H9 (cell line): Measurements from ENCODE around the gene STK24. TPM values are rescaled to one million over a fixed set of nuclear protein-coding genes. Genes with fewer than 3 reads are reported as not detected.
A peak's percentile ranks its signal among the peaks of the same experiment; 100 is the strongest.

ENCODE experiments used
- DNase-seq: peaks from one replicate; pipeline ENCODE4 v3.0.0-alpha.2; 2017
- H2AFZ ChIP-seq: one replicate; pipeline ENCODE4 v1.6.1; 2013; ENCODE audit warnings: mild to moderate bottlenecking, low read length, control low read depth, moderate library complexity
- H2AK5ac ChIP-seq: 2 replicates; pipeline ENCODE4 v1.6.1; 2013; ENCODE audit warnings: low read length, control low read depth, mixed read lengths; ENCODE audit not compliant: insufficient read length
- H2BK120ac ChIP-seq: one replicate; pipeline ENCODE4 v1.6.1; 2013; ENCODE audit warnings: low read depth, mild to moderate bottlenecking, low read length, control low read depth, inconsistent platforms; ENCODE audit not compliant: poor library complexity, severe bottlenecking
- H2BK12ac ChIP-seq: 2 replicates; pipeline ENCODE4 v1.6.1; 2013; ENCODE audit warnings: low read length, control low read depth, mixed read lengths, low read depth; ENCODE audit not compliant: insufficient read length
- H2BK15ac ChIP-seq: 2 replicates; pipeline ENCODE4 v1.6.1; 2013; ENCODE audit warnings: low read depth, low read length, control low read depth
- H2BK20ac ChIP-seq: one replicate; pipeline ENCODE4 v1.6.1; 2013; ENCODE audit warnings: low read depth, mild to moderate bottlenecking, low read length, control low read depth, inconsistent platforms; ENCODE audit not compliant: poor library complexity, severe bottlenecking
- H2BK5ac ChIP-seq: 2 replicates; pipeline ENCODE4 v1.6.1; 2013; ENCODE audit warnings: low read length, control low read depth, mixed read lengths; ENCODE audit not compliant: insufficient read length
- H3K14ac ChIP-seq: 2 replicates; pipeline ENCODE4 v1.6.1; 2013; ENCODE audit warnings: low read length, control low read depth; ENCODE audit not compliant: insufficient read depth
- H3K18ac ChIP-seq: 2 replicates; pipeline ENCODE4 v1.6.1; 2013; ENCODE audit warnings: low read depth, mild to moderate bottlenecking, mixed read lengths, low read length, control low read depth; ENCODE audit not compliant: insufficient read length
- H3K23ac ChIP-seq: 2 replicates; pipeline ENCODE4 v1.6.1; 2013; ENCODE audit warnings: low read length, control low read depth, mixed read lengths, low read depth; ENCODE audit not compliant: insufficient read length
- H3K23me2 ChIP-seq: 2 replicates; pipeline ENCODE4 v1.6.1; 2013; ENCODE audit warnings: low read depth, mild to moderate bottlenecking, mixed read lengths, low read length, control low read depth; ENCODE audit not compliant: insufficient read length, poor library complexity, severe bottlenecking
- H3K27ac ChIP-seq: 2 replicates; pipeline ENCODE4 v1.5.1; 2013; ENCODE audit warnings: low read length, control low read depth, mixed read lengths, low read depth; ENCODE audit not compliant: insufficient read length
- H3K27me3 ChIP-seq: 2 replicates; pipeline ENCODE4 v1.6.1; 2013; ENCODE audit warnings: low read length, control low read depth, inconsistent platforms; ENCODE audit not compliant: insufficient read depth
- H3K4ac ChIP-seq: 2 replicates; pipeline ENCODE4 v1.6.1; 2013; ENCODE audit warnings: low read depth, mild to moderate bottlenecking, control low read depth, inconsistent platforms, low read length, moderate library complexity
- H3K4me1 ChIP-seq: 2 replicates; pipeline ENCODE4 v1.6.1; 2013; ENCODE audit warnings: low read length, control low read depth, inconsistent platforms; ENCODE audit not compliant: insufficient read depth
- H3K4me2 ChIP-seq: 2 replicates; pipeline ENCODE4 v1.6.1; 2013; ENCODE audit warnings: low read length, control low read depth, mixed read lengths; ENCODE audit not compliant: insufficient read length, insufficient read depth
- H3K56ac ChIP-seq: 2 replicates; pipeline ENCODE4 v1.6.1; 2013; ENCODE audit warnings: low read depth, mild to moderate bottlenecking, mixed read lengths, low read length, control low read depth; ENCODE audit not compliant: insufficient read length
- H3K79me1 ChIP-seq: 2 replicates; pipeline ENCODE4 v1.6.1; 2013; ENCODE audit warnings: low read depth, mild to moderate bottlenecking, moderate library complexity, low read length, control low read depth, inconsistent platforms; ENCODE audit not compliant: insufficient read depth, poor library complexity, severe bottlenecking
- H3K79me2 ChIP-seq: 2 replicates; pipeline ENCODE4 v1.6.1; 2013; ENCODE audit warnings: low read length, control low read depth, inconsistent platforms; ENCODE audit not compliant: insufficient read depth
- H3K9ac ChIP-seq: 2 replicates; pipeline ENCODE4 v1.6.1; 2013; ENCODE audit warnings: low read length, control low read depth, mixed read lengths; ENCODE audit not compliant: insufficient read length; ENCODE audit errors: extremely low read depth
- H3K9me3 ChIP-seq: one replicate; pipeline ENCODE4 v1.6.1; 2013; ENCODE audit warnings: low read depth, low read length, inconsistent platforms; ENCODE audit not compliant: control insufficient read depth
- H3T11ph ChIP-seq: one replicate; pipeline ENCODE4 v1.6.1; 2013; ENCODE audit warnings: mild to moderate bottlenecking, low read length, control low read depth, inconsistent platforms
- H4K20me1 ChIP-seq: one replicate; pipeline ENCODE4 v1.6.1; 2013; ENCODE audit not compliant: control insufficient read depth, insufficient read length, insufficient read depth
- H4K5ac ChIP-seq: 2 replicates; pipeline ENCODE4 v1.6.1; 2013; ENCODE audit warnings: low read depth, mild to moderate bottlenecking, mixed read lengths, low read length, control low read depth; ENCODE audit not compliant: insufficient read length
- H4K8ac ChIP-seq: replicated peaks from 2 replicates; pipeline ENCODE4 v1.6.1; 2013; ENCODE audit warnings: low read length, control low read depth, mixed read lengths, low read depth; ENCODE audit not compliant: insufficient read length
- H4K91ac ChIP-seq: 2 replicates; pipeline ENCODE4 v1.6.1; 2013; ENCODE audit warnings: low read depth, mild to moderate bottlenecking, moderate library complexity, mixed read lengths, low read length, control low read depth; ENCODE audit not compliant: insufficient read length
- H3K27ac Mint-ChIP-seq, 3 experiments: 2 replicates in 2 of 3; 3 replicates in 1 of 3; pipeline ENCODE4 v1.8.0; 2020 to 2021; ENCODE audit warnings: mixed read lengths in 3 of 3, mild to moderate bottlenecking in 1 of 3, moderate library complexity in 1 of 3
- H3K27me3 Mint-ChIP-seq: 2 replicates; pipeline ENCODE4 v1.8.0; 2021; ENCODE audit warnings: low read depth, mild to moderate bottlenecking, moderate library complexity, mixed read lengths
- H3K36me3 Mint-ChIP-seq, 3 experiments: 2 replicates in 2 of 3; 3 replicates in 1 of 3; pipeline ENCODE4 v1.8.0; 2020 to 2021; ENCODE audit warnings: low read depth in 3 of 3, mixed read lengths in 3 of 3; ENCODE audit not compliant: insufficient read depth in 1 of 3
- H3K4me1 Mint-ChIP-seq, 2 experiments: 2 replicates each; pipeline ENCODE4 v1.8.0; 2020; ENCODE audit warnings: mixed read lengths in 2 of 2
- H3K4me3 Mint-ChIP-seq, 2 experiments: 2 replicates in 1 of 2; 3 replicates in 1 of 2; pipeline ENCODE4 v1.8.0; 2020 to 2021; ENCODE audit warnings: mild to moderate bottlenecking in 2 of 2, mixed read lengths in 2 of 2, moderate library complexity in 1 of 2
- H3K9me3 Mint-ChIP-seq, 2 experiments: 2 replicates in 1 of 2; 3 replicates in 1 of 2; pipeline ENCODE4 v1.8.0; 2020; ENCODE audit warnings: mild to moderate bottlenecking in 2 of 2, mixed read lengths in 2 of 2, moderate library complexity in 1 of 2
- WGBS: extraction: QIAGEN DNeasy Blood & Tissue Kit; methylation state at CpG from one replicate; pipeline ENCODE4 v1.1.7; 2013; ENCODE audit warnings: missing lambda C conversion rate, low lambda C conversion rate, mixed read lengths; ENCODE audit not compliant: insufficient read length; ENCODE audit errors: extremely low coverage; 5-methylcytosine and 5-hydroxymethylcytosine counted together
- total RNA-seq: library from RNA; stranded (reverse); gene quantifications from 2 replicates; pipeline ENCODE4 v1.2.1, GENCODE V29; 2021
- TF ChIP-seq, protein P1 (sequence below): fragments of 200-600 bp; sonication (generic); conservative IDR thresholded peaks from 3 replicates; pipeline ENCODE4 v1.8.0; 2021; ENCODE audit warnings: antibody characterized with exemption, mild to moderate bottlenecking

Gene STK24
- total RNA-seq, 1 experiment from 2014 or later: 134 TPM

DNA sequence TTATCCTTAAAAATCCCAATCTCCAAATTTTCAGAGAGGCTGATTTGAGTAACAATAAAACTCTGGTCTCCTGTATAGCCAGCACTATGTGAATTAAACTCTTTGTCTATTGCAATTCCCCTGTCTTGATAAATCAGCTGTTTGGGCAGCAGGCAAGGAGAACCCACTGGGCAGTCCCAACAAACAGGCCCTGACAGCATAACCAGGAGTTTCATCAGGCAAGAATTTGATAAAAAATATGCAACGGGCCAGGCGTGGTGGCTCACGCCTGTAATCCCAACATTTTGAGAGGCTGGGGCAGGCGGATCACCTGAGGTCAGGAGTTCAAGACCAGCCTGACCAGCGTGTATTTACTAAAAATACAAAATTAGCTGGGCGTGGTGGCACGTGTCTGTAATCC is 42.1 kb downstream of the STK24 start:
- Histone ChIP-seq H3K9ac (no peak overlapping the region), H3K27ac (no peak overlapping the region), H3K79me1 (peaks cover 18% of the 10 kb centered on the region), H2BK12ac (no peak overlapping the region), H2BK20ac (no peak overlapping the region), H2AFZ (no peak overlapping the region), H3K23ac (no peak overlapping the region), H4K8ac (no peak overlapping the region), H3K4me2 (no peak overlapping the region), H2BK120ac (no peak overlapping the region), H3K79me2 (peaks cover 64% of the 10 kb centered on the region), H3K4ac (no peak overlapping the region), H3K9me3 (no peaks in the 10 kb centered on the region), H3K23me2 (no peaks in the 10 kb centered on the region), H3K56ac (no peak overlapping the region), H3K18ac (no peak overlapping the region), H2BK5ac (no peak overlapping the region), H4K5ac (no peak overlapping the region), H4K91ac (no peak overlapping the region), H2BK15ac (no peak overlapping the region), H3K4me1 (no peaks in the 10 kb centered on the region; the same call in 1 of the 2 replicates), H3T11ph (no peak overlapping the region), H2AK5ac (no peak overlapping the region), H4K20me1 (no peaks in the 10 kb centered on the region), H3K14ac (no peak overlapping the region), H3K27me3 (no peaks in the 10 kb centered on the region)
- Mint-ChIP-seq H3K4me1 (peaks cover 48 to 55% of the 10 kb centered on the region in 2 experiments), H3K27ac (peak overlapping the region in 2 of 3 experiments; percentile 51 to 53; a peak in 2 of 7 replicates), H3K36me3 (peaks cover 2 to 9% (median 9%) of the 10 kb centered on the region in 3 experiments; a peak in 3 of 7 replicates), H3K4me3 (no peak overlapping the region), H3K27me3 (no peaks in the 10 kb centered on the region), H3K9me3 (no peaks in the 10 kb centered on the region)
- TF ChIP-seq, protein P1, sequence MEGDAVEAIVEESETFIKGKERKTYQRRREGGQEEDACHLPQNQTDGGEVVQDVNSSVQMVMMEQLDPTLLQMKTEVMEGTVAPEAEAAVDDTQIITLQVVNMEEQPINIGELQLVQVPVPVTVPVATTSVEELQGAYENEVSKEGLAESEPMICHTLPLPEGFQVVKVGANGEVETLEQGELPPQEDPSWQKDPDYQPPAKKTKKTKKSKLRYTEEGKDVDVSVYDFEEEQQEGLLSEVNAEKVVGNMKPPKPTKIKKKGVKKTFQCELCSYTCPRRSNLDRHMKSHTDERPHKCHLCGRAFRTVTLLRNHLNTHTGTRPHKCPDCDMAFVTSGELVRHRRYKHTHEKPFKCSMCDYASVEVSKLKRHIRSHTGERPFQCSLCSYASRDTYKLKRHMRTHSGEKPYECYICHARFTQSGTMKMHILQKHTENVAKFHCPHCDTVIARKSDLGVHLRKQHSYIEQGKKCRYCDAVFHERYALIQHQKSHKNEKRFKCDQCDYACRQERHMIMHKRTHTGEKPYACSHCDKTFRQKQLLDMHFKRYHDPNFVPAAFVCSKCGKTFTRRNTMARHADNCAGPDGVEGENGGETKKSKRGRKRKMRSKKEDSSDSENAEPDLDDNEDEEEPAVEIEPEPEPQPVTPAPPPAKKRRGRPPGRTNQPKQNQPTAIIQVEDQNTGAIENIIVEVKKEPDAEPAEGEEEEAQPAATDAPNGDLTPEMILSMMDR: no peak
- no peak for DNase-seq
- WGBS: no CpG with 5 or more reads among the region's 7 CpGs
